HG03095 (cell line): ENCODE measurements around the gene SLC2A5.
"Not testable (repeated sequence)": the region's sequence is repeated elsewhere in the genome, so short reads cannot be mapped to it uniquely, and the experiment has no call there.

ENCODE experiments used
- ATAC-seq: cut with Tn5 transposase; IDR thresholded peaks from one replicate; pipeline ENCODE4 v1.9.1; 2021; ENCODE audit warnings: moderate library complexity; ENCODE audit not compliant: unreplicated experiment

Gene SLC2A5, protein sequence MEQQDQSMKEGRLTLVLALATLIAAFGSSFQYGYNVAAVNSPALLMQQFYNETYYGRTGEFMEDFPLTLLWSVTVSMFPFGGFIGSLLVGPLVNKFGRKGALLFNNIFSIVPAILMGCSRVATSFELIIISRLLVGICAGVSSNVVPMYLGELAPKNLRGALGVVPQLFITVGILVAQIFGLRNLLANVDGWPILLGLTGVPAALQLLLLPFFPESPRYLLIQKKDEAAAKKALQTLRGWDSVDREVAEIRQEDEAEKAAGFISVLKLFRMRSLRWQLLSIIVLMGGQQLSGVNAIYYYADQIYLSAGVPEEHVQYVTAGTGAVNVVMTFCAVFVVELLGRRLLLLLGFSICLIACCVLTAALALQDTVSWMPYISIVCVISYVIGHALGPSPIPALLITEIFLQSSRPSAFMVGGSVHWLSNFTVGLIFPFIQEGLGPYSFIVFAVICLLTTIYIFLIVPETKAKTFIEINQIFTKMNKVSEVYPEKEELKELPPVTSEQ

DNA sequence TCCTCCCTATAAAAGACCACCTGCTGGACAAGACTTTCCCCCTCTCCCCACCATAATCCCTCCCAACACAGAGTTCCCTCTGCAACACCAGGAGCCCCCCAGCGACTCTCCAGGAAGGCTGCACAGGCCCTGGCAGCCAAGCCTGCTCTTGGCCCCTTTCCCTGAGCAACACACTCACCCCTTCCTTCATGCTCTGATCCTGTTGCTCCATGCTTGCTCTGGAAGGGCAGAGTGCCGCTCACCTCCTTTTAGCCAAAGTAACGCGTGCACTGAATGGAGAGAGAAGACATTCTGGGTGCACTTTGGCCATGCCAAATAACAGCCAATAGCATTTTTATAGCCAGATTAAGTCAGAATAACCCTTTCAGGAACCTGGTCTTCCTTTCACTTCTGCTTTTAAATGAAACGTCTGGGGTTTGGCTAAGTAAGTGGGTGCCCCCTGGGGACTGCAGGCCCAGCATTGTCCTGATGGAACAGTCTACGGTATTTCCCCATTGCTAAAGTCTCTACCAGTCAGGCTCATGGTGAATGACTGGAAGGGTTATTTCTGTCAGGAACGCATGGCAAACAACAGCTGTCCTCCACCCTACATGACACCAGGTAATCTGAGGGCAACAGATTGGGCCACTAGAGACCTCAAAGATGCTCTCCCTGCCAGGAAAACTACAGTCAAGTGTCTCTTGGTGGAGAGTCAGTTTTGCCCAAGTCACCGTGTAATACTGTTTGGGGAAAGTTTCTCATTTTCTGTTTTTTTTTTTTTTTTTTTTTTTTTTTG, at the start of gene SLC2A5:
Gene SLC2A5 (minus strand): TSS at position 310 of the 775 bp plus-strand sequence. CDS start 99 bp downstream, at position 211.
- ATAC-seq = peak; percentile 76

DNA sequence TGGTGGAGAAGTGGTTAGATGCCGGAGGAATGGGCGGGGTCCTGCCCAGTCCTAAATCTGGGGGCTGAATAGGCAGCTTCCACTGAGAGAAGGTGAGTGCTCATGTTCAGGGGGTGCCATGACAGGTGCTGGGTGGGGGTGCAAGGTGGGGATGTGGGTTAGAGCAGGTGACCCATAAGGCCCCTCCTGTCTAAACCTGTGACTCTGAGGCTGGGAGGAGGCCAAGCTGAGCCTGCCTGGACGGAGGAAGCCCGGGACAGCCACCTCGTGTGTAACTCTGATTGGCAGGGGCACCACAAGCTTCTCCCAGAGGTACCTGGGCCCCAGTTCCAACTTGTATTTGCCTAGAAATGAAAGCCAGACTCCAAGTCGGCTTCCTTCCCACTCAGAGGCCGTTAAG, 48.8 kb upstream of the SLC2A5 start:
- ATAC-seq = no peak

GRCh38 chr1:9115351-9116205, 46.1 kb upstream of the SLC2A5 start:
- no peak for ATAC-seq

- ATAC-seq = no peak
These were observed 43.8 kb upstream of the SLC2A5 start for GRCh38 chr1:9112961-9113880.

DNA sequence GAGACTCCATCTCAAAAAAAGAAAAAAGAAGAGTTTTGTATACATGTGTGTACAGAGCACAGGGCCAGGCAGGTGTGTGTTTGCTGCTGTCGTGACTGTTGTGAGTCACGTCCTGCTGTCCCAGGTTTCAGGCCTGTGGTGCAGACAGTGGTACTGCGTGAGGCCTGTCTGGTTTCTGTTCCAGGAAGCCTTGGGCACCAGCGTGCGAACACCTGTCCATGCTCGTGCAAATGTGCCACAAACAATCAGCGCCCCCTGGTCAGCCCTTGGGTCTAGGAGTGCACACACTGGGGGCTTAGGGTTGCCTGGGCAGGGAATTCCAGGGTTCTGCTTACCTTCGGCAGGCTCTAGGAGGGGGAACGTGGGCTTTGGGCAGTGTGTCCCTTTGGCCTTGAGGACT, 42.5 kb upstream of the SLC2A5 start:
- ATAC-seq = no peak

DNA sequence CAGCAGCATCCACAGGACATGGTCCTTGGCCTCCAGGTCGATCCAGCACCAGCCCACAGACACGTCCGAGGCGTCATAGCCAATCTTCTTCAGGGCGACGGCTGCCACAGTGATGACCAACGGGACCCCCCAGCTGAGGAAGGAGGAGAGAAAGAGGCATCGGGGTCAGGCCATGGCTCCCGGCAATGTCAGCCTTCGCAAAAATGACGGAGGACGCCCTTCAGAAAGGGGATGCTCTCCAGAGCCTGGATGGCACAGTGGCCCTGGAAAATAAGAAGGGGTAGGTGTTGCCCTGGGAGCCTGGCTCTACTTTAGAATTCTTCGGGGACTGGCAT, 41.9 kb upstream of the SLC2A5 start:
- ATAC-seq = no peak

DNA sequence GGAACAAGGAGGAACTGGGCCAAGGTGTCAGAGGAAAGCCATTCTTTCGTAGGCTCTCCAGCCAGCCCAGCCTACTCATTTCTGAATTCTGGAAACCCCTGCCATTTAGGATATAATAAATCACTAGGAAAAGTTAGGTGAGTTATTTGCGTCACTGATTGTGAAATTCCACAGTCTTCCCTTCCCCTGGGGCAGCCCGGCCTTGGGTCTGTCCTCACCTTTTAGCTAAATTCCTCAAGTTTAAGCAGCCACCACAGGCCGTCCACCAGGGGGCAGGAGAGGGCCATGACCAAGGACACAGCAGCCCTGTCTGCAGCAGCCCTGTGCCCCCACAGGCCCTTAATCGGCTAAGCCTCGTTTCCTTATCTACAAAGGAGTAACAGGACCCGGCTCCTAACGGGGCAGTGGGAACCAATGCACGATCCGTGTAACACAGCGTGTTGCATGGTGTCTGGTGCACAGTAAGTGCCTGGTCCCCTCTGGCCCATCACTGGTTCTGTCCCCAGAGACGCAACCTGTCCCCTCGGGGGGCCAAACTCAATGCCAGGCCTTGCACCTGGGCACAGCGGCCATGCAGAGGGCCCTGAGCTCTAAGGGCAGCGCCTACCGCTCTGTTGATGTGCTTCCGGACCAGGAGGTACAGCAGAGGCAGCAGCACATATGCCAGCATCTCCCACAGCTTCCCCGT, 41.4 kb upstream of the SLC2A5 start:
- no peak for ATAC-seq

DNA sequence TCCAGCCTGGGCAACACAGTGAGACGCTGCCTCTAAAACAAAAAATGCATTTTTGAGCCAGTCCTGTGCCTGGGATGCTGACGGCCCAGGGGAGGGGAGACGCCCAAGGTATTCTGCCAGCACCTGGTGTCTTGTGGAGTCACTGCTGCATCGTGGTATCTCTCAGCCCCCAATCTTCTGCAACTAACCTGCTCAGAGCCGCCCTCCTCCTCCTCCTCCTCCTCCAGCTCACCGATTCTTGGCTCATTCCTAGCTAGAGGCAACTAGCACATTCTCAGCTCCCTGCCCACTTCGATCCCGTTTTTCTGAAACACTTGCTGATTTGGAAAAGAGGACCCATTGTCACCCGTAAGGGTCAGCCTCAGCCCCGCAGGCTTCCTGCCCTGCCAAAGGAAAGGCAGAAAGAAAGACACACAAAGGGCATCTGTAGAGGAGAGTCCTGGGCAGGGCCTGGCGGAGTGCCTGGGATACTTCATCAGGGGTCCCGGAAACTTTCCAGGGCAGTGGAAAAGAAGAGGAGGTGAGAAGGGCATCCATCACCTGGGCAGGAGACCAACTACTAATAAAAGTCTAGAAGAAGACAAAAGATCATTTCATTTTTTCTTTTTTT, 38.7 kb upstream of the SLC2A5 start:
- no peak for ATAC-seq

DNA sequence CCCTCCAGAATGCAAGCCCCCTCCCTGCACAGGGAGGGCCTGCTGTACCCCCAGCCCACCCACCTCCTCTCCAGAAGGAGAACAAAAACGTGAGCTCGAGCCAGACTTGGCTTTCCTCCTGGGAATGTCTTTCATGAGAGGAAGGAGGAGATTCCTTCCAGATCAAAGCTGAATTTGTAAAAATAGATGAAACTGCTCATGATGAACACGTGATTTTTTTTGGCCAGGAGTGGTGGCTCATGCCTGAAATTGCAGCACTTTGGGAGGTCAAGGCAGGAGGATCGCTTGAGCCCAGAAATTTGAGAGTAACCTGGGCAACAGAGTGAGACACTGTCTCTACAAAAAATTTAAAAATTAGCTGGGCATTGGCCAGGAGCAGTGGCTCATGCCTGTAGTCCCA, 37.7 kb upstream of the SLC2A5 start:
- ATAC-seq = no peak

DNA sequence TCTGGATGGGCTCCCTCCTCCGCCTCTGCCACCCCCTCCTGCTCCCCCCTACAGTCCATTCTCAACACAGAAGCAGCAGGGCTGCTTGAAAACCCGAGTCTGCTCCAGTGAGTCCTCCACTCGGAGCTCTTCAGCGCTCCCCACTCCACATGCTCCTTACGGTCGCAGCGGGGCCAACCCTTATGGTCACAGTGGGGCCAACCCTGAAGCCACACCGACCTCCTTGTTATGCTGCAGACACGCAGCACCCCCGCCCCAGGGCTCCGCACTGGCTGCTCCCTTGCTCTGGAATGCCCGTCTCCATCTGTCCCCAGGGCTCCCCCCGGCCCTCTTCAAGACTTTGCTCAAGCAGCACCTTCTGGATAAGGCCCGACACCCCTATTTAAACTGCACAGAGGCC, 36.9 kb upstream of the SLC2A5 start:
- ATAC-seq = no peak

DNA sequence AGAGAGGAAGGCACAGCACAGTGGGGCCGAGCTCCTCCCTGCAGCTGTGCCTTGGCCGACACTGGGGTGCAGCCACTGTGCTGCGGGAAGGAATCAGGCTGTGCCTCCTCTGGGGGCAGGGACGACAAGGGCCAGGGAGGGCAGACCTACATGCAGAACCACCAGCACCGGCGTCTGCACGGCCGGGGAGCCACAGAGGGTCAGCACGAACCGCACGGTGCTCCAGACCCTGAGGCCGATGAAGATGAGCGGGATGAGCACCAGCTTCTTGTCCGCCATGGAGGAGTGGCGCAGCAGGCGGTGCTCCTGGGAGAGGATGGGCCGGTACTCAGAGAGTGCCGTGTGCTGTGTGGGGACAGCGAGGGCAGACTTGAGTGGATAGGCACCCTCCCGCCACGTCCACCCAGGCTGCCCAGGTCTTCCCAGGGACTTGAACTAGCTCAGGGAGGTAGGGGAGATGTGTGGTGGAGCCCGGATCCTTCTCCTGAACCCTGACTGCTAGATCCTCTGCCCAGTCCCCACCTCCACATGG, 36.0 kb upstream of the SLC2A5 start:
- ATAC-seq = no peak

DNA sequence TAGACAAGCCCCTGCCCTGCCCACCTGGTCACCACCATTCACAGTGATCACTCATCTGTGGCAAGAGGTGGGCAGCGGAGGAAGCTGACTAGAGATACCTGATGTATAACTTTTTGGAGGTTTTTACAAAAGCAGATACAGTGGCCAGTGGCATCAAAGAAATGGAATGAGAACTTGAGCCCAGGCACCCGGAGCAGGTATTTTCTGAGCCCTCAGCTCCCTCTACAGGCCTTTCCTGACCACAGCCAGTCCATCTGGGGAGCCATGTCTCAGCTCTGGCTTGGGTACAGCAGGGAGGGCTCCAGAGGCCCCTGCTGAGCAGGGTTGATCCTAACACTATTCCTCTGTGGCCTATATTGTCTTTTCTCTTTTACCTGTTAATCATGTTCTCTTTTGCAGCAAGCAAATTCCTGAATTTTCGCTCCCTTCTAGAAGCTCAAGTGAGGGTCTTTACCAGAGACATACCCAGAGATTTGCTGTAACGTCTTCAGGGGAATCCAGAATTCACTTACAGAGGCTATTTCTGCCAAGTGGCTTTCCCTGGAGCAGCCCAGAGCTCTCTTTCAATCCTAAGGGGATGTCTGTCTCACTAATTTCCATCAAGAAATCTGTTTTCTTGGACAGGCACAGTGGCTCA, 32.2 kb upstream of the SLC2A5 start:
- no peak for ATAC-seq

DNA sequence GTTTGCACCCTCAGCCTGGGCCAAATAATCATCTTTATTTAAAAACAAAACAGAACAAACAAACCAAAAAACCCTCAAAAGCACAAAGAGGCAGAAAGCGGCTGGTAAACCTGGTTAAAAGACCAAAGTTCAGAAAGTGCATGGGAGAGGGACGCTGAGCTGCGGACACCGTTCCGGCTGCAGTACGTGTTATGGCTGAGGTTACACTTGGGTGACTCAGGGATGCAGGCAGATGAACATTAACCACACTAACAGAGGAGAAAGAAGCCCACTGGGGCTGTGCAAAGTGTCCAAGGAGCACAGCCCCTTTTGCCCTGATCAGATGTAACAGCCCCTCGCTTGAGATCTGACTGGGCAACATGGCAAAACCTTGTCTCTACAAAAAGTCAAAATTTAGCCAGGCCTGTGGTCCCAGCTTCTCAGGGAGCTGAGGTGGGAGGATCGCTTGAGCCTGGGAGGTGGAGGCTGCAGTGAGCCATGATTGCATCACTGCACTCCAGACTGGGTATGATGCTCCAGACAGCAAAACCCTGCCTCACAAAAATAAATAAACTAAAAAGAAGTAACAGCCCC, 31.1 kb upstream of the SLC2A5 start:
- no peak for ATAC-seq

- no peak for ATAC-seq
These were observed 30.1 kb upstream of the SLC2A5 start for GRCh38 chr1:9099555-9099954.

GRCh38 chr1:9097947-9098705, 28.7 kb upstream of the SLC2A5 start:
- no peak for ATAC-seq

DNA sequence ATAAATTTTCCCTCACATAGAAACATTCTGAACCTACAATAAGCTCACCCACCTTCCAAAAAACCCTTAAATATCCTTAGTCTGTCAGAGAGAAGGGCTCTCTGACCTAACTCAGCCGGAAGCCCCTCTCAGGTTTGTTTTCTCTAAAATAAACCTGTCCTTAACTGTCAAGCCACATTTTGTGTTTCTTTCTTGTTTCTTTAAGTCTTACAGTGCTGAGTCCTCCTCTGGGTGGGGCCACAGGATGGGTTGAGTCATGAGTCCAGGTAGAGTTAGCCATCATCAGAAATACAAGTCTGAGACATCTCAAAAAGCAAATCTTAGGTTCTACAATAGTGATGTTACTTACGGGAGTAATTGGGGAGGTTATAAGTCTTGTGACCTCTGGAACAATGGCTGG, 26.4 kb upstream of the SLC2A5 start:
- ATAC-seq = no peak

DNA sequence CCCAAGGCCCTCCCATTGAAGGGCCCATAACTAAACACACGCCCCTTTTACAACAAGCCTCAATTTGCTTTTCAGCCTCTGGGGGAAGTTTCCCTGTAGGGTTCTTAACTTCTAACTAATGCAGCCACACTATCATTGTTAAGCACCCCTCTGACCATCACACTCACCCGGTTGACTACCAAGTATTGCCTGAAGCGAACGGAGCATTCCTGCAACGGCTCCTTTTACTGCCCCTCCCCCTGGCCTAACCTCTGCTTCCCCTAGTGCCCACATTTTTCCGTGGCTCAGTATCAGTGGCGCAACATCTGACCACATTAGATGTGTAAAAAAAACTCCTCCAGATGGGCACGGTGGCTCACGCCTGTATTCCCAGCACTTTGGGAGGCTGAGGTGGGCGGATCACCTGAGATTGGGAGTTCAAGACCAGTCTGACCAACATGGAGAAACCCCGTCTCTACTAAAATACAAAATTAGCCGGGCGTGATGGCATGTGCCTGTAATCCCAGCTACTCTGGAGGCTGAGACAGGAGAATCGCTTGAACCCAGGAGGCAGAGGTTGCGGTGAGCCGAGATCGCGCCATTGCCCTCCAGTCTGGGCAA, 24.7 kb upstream of the SLC2A5 start:
- ATAC-seq = not testable (repeated sequence)
